NK-92 (cell line): Measurements from ENCODE around the gene MAN1C1.

Experiments used
- DNase-seq: peaks from one replicate; lab custom pipeline; 2025; ENCODE audit not compliant: unreplicated experiment; lab: John Stamatoyannopoulos, UW

The MAN1C1 gene

GRCh38 chr1:25677193-25677773, 60.7 kb downstream of the MAN1C1 start:
- DNase-seq = no peak

GRCh38 chr1:25679171-25679570, 62.6 kb downstream of the MAN1C1 start:
- no peak for DNase-seq

- no peak for DNase-seq
Measured at GRCh38 chr1:25680701-25681100, 64.1 kb downstream of the MAN1C1 start.

- DNase-seq = no peak
Measured at GRCh38 chr1:25682059-25682601, 65.5 kb downstream of the MAN1C1 start.

GRCh38 chr1:25683177-25683576, 66.6 kb downstream of the MAN1C1 start:
- no peak for DNase-seq

GRCh38 chr1:25683731-25684130, 67.1 kb downstream of the MAN1C1 start:
- no peak for DNase-seq

- no peak for DNase-seq
Measured at GRCh38 chr1:25684216-25684965, 67.8 kb downstream of the MAN1C1 start.

- DNase-seq = no peak
Measured at GRCh38 chr1:25685211-25685750, 68.7 kb downstream of the MAN1C1 start.

- DNase-seq = no peak
Measured at GRCh38 chr1:25685938-25686665, 69.5 kb downstream of the MAN1C1 start.

- DNase-seq = no peak
Measured at GRCh38 chr1:25687221-25688017, 70.8 kb downstream of the MAN1C1 start.

- no peak for DNase-seq
Measured at GRCh38 chr1:25688390-25689119, 72.0 kb downstream of the MAN1C1 start.

GRCh38 chr1:25689686-25690381, 73.2 kb downstream of the MAN1C1 start:
- DNase-seq = no peak

- DNase-seq = no peak
Measured at GRCh38 chr1:25690396-25690956, 73.9 kb downstream of the MAN1C1 start.

- DNase-seq = no peak
Measured at GRCh38 chr1:25691211-25691610, 74.6 kb downstream of the MAN1C1 start.

GRCh38 chr1:25692560-25692959, 76.0 kb downstream of the MAN1C1 start:
- no peak for DNase-seq

GRCh38 chr1:25694167-25695007, 77.8 kb downstream of the MAN1C1 start:
- DNase-seq = no peak

- DNase-seq = no peak
Measured at GRCh38 chr1:25695090-25695770, 78.6 kb downstream of the MAN1C1 start.
